Stimulated activated CD4-positive, alpha-beta T cell treated with anti-CD3 and anti-CD28 coated beads, Interleukin-12 subunit alpha, Interleukin-12 subunit beta, amount 100 ng/mL, for 24 hours (primary cell): Measurements from ENCODE around the gene FBXO5.
"Not testable (repeated sequence)": the region's sequence is repeated elsewhere in the genome, so short reads cannot be mapped to it uniquely, and the experiment has no call there.

ENCODE experiments used
- DNase-seq, 2 experiments: peaks; one replicate each; pipeline ENCODE4 v3.0.0-alpha.2; 2020; ENCODE audit warnings: low read depth in 2 of 2

The FBXO5 gene

DNA sequence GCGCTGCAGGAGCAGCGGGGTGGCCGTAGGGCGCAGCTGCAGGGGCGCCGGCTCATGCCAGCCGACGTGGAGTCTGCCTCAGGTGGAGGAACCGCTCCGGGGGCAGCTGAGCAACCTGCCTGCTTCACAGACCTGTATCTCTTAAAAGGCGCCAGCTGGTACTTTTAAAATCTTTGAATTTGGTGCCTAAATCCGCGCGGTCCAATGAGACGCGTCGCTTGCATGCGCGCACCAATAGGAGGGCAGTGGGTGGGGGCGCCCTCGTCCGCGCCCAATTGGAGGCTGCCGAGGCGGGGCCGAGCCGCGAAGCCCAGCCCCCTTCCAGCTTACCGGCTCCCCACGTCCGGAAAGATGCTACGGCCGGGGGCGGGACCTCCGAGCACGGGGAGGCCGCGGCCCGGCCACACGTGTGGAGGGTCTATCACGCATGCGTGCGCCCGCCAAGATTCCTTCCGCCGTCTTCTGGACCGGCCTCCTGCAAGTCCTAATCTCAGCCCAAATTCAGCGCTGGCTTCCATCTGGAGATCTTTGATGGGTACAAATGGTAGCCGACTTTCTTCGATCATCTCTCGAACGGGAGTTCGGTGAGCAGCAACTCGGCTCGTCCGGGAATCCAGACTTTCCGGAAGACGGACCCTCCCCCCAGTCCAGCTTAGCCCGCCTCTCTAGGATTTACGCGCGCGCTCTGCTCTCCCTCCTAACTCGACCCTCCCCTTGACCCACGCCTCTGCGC, at the start of gene FBXO5:
TSS of gene FBXO5 (minus strand) at position 138 of the 733 bp plus-strand sequence. CDS start at position 56, 82 bp downstream.
- peak; percentile 93 to 94 for DNase-seq

DNA sequence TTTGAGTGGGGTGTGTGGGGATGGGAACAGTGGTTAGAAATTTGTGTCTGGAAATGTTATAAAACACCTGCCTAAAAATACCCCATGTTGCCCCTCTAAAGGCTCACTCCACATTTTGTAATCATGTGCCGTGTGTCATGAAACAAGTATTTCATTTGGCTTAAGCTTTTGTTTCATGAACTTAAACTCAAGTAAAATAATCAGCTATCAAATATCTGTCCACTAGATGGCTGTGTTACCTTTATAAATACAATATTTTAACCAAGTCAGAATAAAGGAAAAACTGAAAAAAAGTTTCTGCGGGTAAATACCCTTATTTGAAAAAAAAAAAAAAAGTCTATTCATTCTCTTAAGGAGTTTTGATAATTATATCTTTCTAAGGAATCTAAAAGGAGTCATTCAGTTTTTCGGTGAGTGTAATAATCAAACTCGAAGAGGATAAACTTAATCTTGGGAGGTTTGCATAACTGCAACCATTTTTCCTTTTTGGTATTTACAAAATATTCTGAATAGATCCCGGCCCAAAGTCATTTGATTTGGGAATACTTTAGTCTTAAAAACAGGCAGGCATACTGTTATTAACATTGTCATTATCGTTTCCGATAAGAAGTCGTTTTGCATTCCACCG, 49.5 kb upstream of the FBXO5 start:
- DNase-seq: no peak

DNA sequence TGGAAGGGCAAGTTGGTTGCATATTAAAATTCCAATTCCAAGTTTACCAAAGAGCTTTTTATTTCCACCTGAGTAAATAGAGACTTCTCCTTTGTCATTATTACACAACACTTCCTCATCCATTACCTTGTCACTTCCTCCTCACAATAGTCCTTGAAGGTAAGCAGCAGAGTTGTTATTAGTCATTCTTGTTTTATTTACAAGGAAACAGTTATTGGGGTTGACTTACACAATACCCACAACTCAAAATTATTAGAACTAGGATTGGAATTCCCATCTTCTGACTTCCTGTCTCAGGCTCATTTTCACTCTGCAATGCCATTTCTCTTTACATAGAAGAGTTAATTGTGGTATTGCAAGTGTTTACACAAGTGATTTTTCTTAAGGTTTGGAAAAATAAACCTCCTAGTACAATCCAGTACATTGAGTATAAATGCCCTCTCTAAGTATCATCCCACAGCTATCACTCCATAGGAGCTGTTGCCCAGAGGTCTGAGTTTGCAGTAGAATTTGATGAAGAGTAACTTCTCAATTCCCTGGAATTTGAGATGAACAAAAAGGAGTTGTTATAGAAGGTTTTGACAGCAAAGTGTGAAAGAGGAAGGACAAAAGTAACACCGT, 48.6 kb upstream of the FBXO5 start:
- no peak for DNase-seq

DNA sequence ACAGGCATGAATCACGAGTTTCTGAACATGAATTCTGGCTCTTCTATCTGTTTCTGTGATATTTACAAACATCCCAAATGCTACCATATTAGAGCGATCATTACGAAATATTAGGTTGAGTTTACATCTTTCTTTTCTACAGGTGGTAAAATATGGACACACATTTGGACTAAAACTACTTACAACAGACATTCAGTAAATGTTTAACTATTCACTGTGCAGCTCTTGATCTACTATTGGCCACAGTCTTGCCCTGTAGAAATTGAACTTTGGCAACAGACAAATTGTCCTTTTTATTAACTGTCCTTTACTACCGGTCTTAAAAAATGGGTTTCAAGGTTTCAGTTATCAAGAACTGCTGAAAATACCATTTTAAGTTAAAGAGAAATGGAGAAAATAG, 46.1 kb upstream of the FBXO5 start:
- DNase-seq: no peak

DNA sequence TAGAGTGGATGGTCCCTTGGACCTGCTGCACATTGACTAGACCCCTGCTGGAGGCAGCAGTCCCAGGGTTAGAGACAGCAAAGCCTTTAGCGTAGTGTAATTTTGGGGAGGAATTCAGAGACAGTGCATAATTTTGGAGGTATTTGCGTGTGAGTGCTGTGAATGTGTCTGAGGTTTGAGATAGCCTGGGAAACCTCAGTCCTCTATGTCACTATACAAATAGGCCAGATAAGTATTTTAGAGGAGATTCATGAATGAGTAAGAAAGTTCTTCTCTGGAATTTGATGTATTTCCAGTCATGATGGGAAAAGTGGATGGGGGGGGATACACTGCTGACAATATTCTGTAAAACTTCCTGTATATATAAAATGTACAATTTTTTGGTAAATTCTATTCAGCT, 45.4 kb upstream of the FBXO5 start:
- DNase-seq: no peak

- no peak for DNase-seq
These were observed 44.6 kb upstream of the FBXO5 start for GRCh38 chr6:153027480-153027879.

DNA sequence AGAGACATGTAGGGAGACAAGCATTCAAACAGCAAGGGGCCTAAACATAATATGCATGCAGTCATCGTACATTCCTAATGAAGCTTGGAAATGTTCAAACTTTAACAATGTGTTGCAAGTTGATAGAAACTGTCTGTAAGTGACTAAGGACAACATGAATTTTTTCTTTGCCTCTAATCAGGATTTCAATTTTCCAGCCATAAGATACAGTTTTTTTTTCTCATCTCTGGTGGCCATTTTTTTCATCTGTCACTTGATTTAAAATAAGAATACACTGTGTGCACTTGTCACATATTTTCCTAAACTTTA, 41.8 kb upstream of the FBXO5 start:
- no peak for DNase-seq

DNA sequence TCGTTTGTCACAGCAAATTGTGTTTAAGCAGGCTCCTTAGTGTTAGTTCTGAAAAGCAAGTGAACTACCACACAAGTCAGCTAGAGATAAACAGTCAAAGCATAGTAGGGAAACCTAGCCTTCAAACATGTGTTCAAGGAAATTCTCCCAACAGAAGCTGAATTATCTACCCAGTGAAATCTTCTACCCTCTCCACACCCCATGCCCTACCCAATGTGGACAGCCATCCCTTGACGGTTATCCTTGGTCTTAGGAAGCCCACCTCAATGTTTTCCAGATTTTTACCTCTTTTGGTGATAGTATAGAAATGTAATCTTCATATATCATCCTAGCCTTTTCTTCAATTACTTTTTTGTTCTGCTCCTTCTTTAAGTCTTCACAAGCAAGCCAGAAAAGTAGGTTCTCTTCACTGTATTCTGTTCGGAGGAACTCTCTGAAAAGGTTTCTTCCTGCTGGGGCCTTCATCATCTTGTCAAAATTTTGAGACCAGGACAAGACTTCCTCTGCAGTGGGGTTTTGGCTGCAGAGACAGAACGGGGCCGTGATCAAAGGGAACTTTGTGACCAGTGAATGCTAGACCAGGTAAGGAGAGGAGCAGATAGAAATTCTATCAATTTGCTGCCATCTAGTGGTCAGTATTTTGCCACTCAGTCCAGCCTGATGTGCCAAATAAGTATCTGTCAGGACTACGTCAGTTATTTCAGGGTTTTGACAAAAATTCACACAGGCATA, 41.3 kb upstream of the FBXO5 start:
- DNase-seq: peak in 1 of 2 experiments; percentile 7

GRCh38 chr6:153018355-153018754, 35.5 kb upstream of the FBXO5 start:
- DNase-seq: no peak

GRCh38 chr6:153016846-153017245, 34.0 kb upstream of the FBXO5 start:
- DNase-seq: no peak

DNA sequence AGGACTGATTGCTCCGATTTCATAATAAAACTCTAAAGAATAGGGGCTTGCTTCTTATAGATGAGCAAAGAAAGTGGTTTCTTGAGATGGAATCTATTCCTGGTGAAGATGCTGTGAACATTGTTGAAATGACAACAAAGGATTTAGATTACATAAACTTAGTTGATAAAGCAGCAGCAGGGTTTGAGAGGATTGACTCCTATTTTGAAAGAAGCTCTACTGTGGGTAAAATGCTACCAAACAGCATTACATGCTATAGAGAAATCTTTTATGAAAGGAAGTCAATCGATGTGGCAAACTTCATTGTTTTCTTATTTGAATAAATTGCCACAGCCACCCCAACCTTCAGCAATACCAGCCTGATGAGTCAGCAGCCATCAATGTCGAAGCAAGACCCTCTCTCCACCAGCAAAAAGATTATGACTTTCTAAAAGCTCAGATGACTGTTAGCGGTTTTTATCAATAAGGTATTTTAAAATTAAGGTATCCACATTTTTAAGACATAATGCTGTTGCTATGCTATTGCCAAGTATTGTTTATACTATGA, 32.3 kb upstream of the FBXO5 start:
- DNase-seq: no peak

DNA sequence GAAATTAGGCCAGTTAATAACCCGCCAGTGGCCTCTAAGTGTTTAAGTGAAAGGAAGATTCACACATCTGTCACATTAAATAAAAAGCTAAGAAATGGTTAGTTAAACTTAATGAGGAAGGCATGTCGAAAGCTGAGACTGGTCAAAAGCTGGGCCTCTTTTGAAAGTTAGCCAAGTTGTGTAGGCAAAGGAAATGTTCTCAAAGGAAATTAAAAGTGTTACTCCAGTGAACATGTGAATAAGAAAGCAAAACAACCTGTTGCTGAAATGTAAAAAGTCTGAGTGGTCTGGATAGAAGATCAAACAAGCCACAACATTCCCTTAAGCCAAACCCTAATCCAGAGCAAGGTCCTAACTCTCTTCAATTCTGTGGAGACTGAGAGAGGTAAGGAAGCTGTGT, 30.6 kb upstream of the FBXO5 start:
- no peak for DNase-seq

DNA sequence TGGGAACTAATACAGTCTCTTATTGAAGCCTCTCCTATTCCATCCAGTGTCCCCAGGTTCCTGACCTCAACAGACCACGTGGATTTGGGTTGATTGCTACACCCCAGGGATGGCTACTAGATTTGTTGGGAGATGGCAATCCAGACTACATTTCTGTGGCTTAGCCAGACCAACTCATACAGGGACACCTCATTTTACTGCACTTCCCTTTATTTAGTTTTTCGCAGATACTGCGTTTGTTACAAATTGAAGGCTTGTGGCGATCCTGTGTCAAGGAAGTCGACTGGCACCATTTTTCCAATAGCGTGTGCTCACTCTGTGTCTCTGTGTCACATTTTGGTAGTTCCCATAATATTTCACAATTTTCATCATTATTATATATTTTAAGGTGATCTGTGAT, 30.0 kb upstream of the FBXO5 start:
- no peak for DNase-seq

- DNase-seq: no peak
These were observed 20.5 kb upstream of the FBXO5 start for GRCh38 chr6:153003366-153003690.

DNA sequence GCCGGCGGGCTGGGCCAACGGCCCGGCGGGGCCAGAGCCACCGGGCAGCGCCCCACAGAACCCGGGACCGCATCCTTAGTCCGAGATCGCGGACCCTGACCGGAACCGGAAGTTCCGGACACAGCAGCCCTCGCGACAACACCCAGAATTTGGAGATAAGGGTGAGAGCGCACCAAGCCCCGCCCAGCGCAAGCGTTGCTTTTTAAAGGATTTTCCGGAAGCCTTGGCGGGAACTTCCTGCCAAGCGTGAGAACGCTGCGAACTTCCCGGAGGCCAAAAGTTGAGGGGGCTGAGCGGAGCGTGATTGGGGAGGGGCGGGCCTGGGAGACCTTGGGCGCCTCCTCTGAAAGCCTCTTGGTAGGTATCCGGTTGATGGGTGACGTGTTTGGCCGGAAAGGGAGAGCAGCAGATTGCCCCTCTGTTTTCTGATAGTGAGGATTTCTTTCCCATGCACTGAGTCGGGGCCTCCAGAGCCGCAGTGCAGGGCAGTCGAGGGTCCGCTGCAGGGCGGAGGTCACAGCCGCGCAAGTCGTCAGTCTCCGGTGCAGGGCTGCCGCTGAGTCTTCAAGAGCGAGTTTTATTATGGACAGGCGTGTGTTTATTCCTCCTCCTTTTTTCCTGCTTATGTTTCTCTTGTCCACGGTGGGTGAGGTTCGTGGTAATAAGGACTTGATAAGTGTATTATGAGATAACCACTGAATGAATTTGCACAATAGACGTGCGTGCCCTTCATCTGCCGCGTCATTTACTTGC, 19.9 kb upstream of the FBXO5 start, which contains the start of gene MTRF1L:
TSS of gene MTRF1L (minus strand) at position 97 of the 753 bp plus-strand sequence. CDS start at position 73, 24 bp downstream.
- peak; percentile 80 to 88 for DNase-seq

DNA sequence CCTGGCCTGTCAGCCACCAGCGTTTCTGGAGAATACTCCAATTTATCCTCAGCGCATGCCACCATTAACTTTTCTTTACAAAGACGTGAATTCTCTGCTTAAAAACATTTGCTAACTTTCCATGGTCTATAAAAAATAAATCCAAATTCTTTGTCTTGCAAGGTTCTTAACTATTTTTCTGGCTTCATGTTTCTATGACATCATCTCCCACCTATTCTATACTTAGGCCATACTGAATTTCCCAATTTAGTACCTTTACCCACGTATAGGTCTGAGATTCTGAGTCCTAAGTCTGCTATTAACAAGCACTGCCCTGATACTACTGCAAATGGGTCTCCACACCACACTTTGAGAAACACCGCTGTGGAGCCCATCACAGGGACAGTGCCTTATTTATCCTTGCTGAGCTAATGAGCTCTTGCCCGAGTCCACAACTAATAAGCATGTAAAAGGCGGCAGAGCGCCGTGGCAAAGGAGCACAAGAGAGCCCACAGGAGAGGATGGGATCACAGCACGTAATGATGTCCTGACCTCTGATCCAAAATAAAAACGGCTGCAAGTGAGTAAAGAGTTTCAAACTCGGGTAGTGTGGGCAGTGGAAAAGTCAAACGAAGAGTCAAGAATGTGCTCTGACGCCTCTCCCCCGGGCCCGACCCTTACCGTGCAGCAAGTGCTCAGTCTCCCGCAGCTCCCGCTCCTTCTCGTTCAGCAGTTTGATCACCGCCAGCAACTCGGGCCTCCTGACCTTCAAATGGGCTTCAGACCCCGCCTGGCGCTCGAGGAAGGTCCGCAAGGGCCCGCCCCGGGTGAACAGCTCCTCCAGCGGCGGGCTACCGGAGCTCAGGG, 19.1 kb upstream of the FBXO5 start:
- peak in 1 of 2 experiments; percentile 2 for DNase-seq

GRCh38 chr6:153000790-153001189, 17.9 kb upstream of the FBXO5 start:
- not testable (repeated sequence) for DNase-seq

DNA sequence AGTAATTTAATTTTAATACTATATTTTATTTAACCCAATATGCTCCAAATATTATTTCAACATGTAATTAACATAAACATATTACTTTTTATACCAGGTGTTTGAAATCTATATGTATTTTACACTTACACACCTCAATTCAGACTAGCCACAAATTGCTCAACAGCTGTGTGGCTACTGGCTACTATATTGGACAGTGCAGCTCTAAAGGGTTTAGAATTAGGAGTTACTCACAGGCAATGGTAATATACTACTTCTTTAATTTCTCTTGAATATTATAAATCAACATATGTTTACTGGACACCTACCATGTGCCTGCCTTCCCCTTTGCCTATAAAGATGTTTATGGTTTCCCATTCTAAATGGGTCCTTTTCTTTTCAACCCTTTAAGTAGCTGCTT, 17.4 kb upstream of the FBXO5 start:
- DNase-seq: no peak

DNA sequence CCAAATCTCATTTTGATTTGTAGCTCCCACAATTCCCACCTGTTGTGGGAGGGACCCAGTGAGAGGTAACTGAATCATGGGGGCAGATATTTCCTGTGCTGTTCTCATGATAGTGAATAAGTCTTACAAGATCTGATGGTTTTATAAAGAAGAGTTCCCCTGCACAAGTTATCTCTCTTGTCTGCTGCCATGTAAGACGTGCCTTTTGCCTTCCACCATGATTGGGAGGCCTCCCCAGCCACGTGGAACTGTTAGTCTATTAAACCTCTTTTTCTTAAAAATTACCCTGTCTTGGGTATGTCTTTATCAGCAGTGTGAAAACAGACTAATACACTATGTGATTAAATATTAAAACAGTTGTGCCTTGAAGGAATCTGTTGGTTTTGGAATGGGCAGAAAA, 16.7 kb upstream of the FBXO5 start:
- not testable (repeated sequence) for DNase-seq

DNA sequence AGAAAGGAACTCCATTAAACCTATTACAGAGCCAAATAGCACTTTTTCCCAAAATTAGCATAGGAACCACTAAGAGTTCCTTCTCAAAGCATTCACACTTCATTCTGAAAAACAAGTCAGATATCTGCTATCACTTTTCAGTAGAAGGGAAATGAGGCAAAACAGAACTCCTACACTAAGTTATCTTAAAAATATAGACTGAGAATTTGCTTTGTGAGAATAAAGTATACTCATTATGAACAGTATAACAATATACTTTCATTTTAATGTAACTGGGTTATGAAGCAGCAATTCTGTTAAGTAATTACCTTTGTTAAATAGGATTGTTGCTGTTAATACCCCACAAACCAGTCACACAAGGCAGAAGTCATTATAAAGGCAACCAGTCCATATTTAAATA, 11.0 kb upstream of the FBXO5 start:
- no peak for DNase-seq

DNA sequence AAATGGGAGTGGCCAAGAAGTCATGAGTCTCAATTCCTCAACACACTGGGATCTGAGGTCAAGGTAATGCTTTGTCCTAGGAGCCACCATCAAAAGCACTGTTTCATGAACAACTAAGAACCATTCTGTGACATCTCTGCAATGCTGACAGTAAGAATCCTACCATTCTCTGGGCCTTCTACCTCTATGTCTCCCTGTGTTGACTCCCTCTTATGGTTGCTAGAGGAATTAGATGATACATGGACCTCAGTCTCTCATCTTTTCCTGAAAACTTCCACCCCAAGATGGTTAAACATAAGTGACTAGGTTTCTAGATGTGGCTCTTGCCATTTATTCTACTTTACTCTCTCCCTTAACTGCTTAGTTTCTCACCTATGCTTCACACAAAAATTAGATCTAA, 10.6 kb upstream of the FBXO5 start:
- no peak for DNase-seq
